H1 (cell line): ENCODE measurements around the gene KLHDC8A. TPM values are rescaled to one million over a fixed set of nuclear protein-coding genes. Genes with fewer than 3 reads are reported as not detected.

Source experiments
- CTCF ChIA-PET: fragments of 300-600 bp; sonication (Branson Sonifier 250); formaldehyde crosslinking; loops from one replicate; lab custom pipeline; 2021; ENCODE audit not compliant: partially characterized antibody; lab: Charles Lee
- POLR2A ChIA-PET: fragments of 300-600 bp; sonication (Branson Sonifier 250); formaldehyde crosslinking; loops from one replicate; lab custom pipeline; 2021; ENCODE audit warnings: inconsistent platforms; ENCODE audit not compliant: partially characterized antibody; lab: Charles Lee
- DNase-seq, 2 experiments: peaks; one replicate each; pipeline versions ENCODE4 v3.0.0 to v3.0.0-alpha.2; 2010 to 2022; ENCODE audit warnings: low spot score in 2 of 2, low read depth in 1 of 2, mixed read lengths in 1 of 2
- FAIRE-seq: peaks from 2 replicates; lab custom pipeline; 2011; peaks lifted over from hg19 to GRCh38; lab: Jason Lieb, UNC
- H2AFZ ChIP-seq: 2 replicates; pipeline ENCODE4 v1.8.1; 2012; ENCODE audit warnings: low read length, inconsistent platforms
- H2AK5ac ChIP-seq: 2 replicates; pipeline ENCODE4 v1.6.1; 2013; ENCODE audit warnings: low read depth, low read length
- H2BK120ac ChIP-seq: replicated peaks from 2 replicates; pipeline ENCODE3; 2013; ENCODE audit warnings: low read depth, low read length, inconsistent platforms
- H2BK12ac ChIP-seq: 2 replicates; pipeline ENCODE4 v1.6.1; 2013; ENCODE audit warnings: low read depth, low read length
- H2BK15ac ChIP-seq: 2 replicates; pipeline ENCODE4 v1.6.1; 2013; ENCODE audit warnings: low read length
- H2BK20ac ChIP-seq: 2 replicates; pipeline ENCODE4 v1.6.1; 2013; ENCODE audit warnings: low read length
- H2BK5ac ChIP-seq: 2 replicates; pipeline ENCODE4 v1.6.1; 2013; ENCODE audit warnings: low read depth, low read length
- H3K14ac ChIP-seq: 2 replicates; pipeline ENCODE4 v1.6.1; 2013; ENCODE audit warnings: inconsistent platforms; ENCODE audit not compliant: insufficient read length
- H3K18ac ChIP-seq: 2 replicates; pipeline ENCODE4 v1.6.1; 2013; ENCODE audit warnings: low read length; ENCODE audit errors: extremely low read depth
- H3K23ac ChIP-seq: 2 replicates; pipeline ENCODE4 v1.6.1; 2013; ENCODE audit warnings: inconsistent platforms; ENCODE audit not compliant: insufficient read length
- H3K23me2 ChIP-seq: 2 replicates; pipeline ENCODE4 v1.6.1; 2013; ENCODE audit warnings: low read depth, low read length
- H3K27ac ChIP-seq: 2 replicates; pipeline ENCODE4 v1.6.1; 2011; ENCODE audit warnings: low read depth, low read length, inconsistent platforms
- H3K27me3 ChIP-seq, 4 experiments: replicated peaks in 1 of 4; 1 replicate in 1 of 4; 2 replicates in 3 of 4; pipeline versions ENCODE4 v1.6.1 to v1.8.1; 2011 to 2013; ENCODE audit warnings: low read length in 3 of 4, mild to moderate bottlenecking in 3 of 4, inconsistent platforms in 2 of 4, mixed read lengths in 2 of 4, moderate library complexity in 1 of 4; ENCODE audit not compliant: control insufficient read depth in 3 of 4, insufficient read depth in 3 of 4; ENCODE audit errors: extremely low read depth in 1 of 4
- H3K36me3 ChIP-seq, 4 experiments: 2 replicates each; pipeline versions ENCODE4 v1.6.1 to v1.8.1; 2011 to 2013; ENCODE audit warnings: mild to moderate bottlenecking in 4 of 4, low read length in 3 of 4, moderate library complexity in 2 of 4, control low read depth in 1 of 4, inconsistent platforms in 1 of 4; ENCODE audit not compliant: insufficient read depth in 4 of 4, control insufficient read depth in 2 of 4
- H3K4ac ChIP-seq: replicated peaks from 2 replicates; pipeline ENCODE3; 2013; ENCODE audit warnings: low read length, low read depth, mixed read lengths, inconsistent platforms; ENCODE audit not compliant: insufficient read length
- H3K4me1 ChIP-seq, 4 experiments: replicated peaks in 1 of 4; 1 replicate in 1 of 4; 2 replicates in 3 of 4; pipeline versions ENCODE4 v1.6.1 to v1.8.1; 2011 to 2013; ENCODE audit warnings: low read length in 3 of 4, inconsistent platforms in 2 of 4, mixed read lengths in 1 of 4; ENCODE audit not compliant: insufficient read depth in 4 of 4, control insufficient read depth in 3 of 4
- H3K4me2 ChIP-seq, 2 experiments: 2 replicates each; pipeline versions ENCODE4 v1.6.1 to v1.8.1; 2011 to 2013; ENCODE audit warnings: low read depth in 2 of 2, low read length in 2 of 2, control low read depth in 1 of 2, inconsistent platforms in 1 of 2, mild to moderate bottlenecking in 1 of 2; ENCODE audit not compliant: insufficient read depth in 1 of 2
- H3K4me3 ChIP-seq, 4 experiments: fragments of 200-600, 300-600 bp in 1 of 4; sonication (generic), shearing (Covaris generic), sonication (Bioruptor Twin) in 1 of 4; 2 replicates each; pipeline versions ENCODE4 v1.5.1 to v1.8.1; 2011 to 2016; ENCODE audit warnings: low read length in 4 of 4, low read depth in 3 of 4, control low read depth in 2 of 4, inconsistent platforms in 2 of 4, mild to moderate bottlenecking in 2 of 4, mixed read lengths in 1 of 4, moderate library complexity in 1 of 4; ENCODE audit not compliant: insufficient read depth in 2 of 4; ENCODE audit errors: extremely low read depth in 1 of 4
- H3K56ac ChIP-seq: replicated peaks from 2 replicates; pipeline ENCODE3; 2013; ENCODE audit warnings: low read depth, mild to moderate bottlenecking, mixed read lengths, low read length, inconsistent platforms; ENCODE audit not compliant: insufficient read length
- H3K79me1 ChIP-seq: 2 replicates; pipeline ENCODE4 v1.6.1; 2013; ENCODE audit warnings: low read depth, low read length, control low read depth
- H3K79me2 ChIP-seq, 2 experiments: 2 replicates each; pipeline versions ENCODE4 v1.6.1 to v1.8.1; 2012 to 2013; ENCODE audit warnings: low read length in 2 of 2, mild to moderate bottlenecking in 2 of 2, inconsistent platforms in 1 of 2; ENCODE audit not compliant: insufficient read depth in 2 of 2, control insufficient read depth in 1 of 2
- H3K9ac ChIP-seq, 4 experiments: replicated peaks in 1 of 4; 1 replicate in 1 of 4; 2 replicates in 3 of 4; pipeline versions ENCODE4 v1.6.1 to v1.8.1; 2011 to 2013; ENCODE audit warnings: low read depth in 3 of 4, low read length in 3 of 4, control low read depth in 2 of 4, mild to moderate bottlenecking in 2 of 4, moderate library complexity in 2 of 4, inconsistent platforms in 1 of 4; ENCODE audit errors: extremely low read depth in 1 of 4
- H3K9me3 ChIP-seq, 2 experiments: 2 replicates each; pipeline versions ENCODE4 v1.6.1 to v1.8.1; 2012 to 2013; ENCODE audit warnings: mild to moderate bottlenecking in 2 of 2, moderate library complexity in 2 of 2, control low read depth in 1 of 2, inconsistent platforms in 1 of 2, low read depth in 1 of 2, low read length in 1 of 2, mixed read lengths in 1 of 2; ENCODE audit not compliant: insufficient read depth in 2 of 2
- H4K20me1 ChIP-seq, 2 experiments: replicated peaks in 1 of 2; 2 replicates each; pipeline versions ENCODE3 to v1.8.1; 2011 to 2013; ENCODE audit warnings: inconsistent platforms in 2 of 2, low read length in 2 of 2, mild to moderate bottlenecking in 1 of 2; ENCODE audit not compliant: insufficient read depth in 2 of 2, control insufficient read depth in 1 of 2
- H4K5ac ChIP-seq: 2 replicates; pipeline ENCODE4 v1.6.1; 2013; ENCODE audit warnings: low read length, low read depth, mixed read lengths, inconsistent platforms; ENCODE audit not compliant: insufficient read length
- H4K8ac ChIP-seq: 2 replicates; pipeline ENCODE4 v1.8.0; 2013; ENCODE audit warnings: mild to moderate bottlenecking, moderate library complexity, low read length, inconsistent platforms; ENCODE audit not compliant: insufficient read depth; ENCODE audit errors: extremely low read depth
- H4K91ac ChIP-seq: replicated peaks from 2 replicates; pipeline ENCODE3; 2013; ENCODE audit warnings: low read length, mixed read lengths, inconsistent platforms; ENCODE audit not compliant: insufficient read length
- CREB1 ChIP-seq: IDR thresholded peaks from 2 replicates; pipeline ENCODE4 v1.6.1; 2012; ENCODE audit warnings: inconsistent platforms
- EGR1 ChIP-seq: IDR thresholded peaks from 2 replicates; pipeline ENCODE4 v1.6.1; 2011; ENCODE audit warnings: low read depth, low read length, borderline replicate concordance
- RNF2 ChIP-seq: fragments of 200-900, 300-1000 bp; sonication (generic); IDR thresholded peaks from 2 replicates; pipeline ENCODE4 v1.7.1; 2016; ENCODE audit warnings: borderline replicate concordance, low read depth, mild to moderate bottlenecking, antibody characterized with exemption, low read length; ENCODE audit not compliant: poor library complexity, severe bottlenecking; ENCODE audit errors: missing control alignments
- SAP30 ChIP-seq: fragments of 300-600 bp; sonication (generic); IDR thresholded peaks from 2 replicates; pipeline ENCODE4 v1.7.1; 2012; ENCODE audit warnings: low read length, moderate library complexity, mild to moderate bottlenecking, inconsistent platforms; ENCODE audit not compliant: insufficient read depth, insufficient replicate concordance
- SIX5 ChIP-seq: IDR thresholded peaks from 2 replicates; pipeline ENCODE4 v1.6.1; 2011; ENCODE audit warnings: mild to moderate bottlenecking, low read depth, low read length
- TBP ChIP-seq: IDR thresholded peaks from 2 replicates; pipeline ENCODE4 v1.6.1; 2011; ENCODE audit warnings: low read depth, low read length, improper control_type of control experiment
- WGBS, 2 experiments: shearing (Covaris generic) in 1 of 2; methylation state at CpG; one replicate each; pipeline versions ENCODE4 v1.1.6 to v1.1.7; 2013 to 2015; ENCODE audit warnings: low lambda C conversion rate in 2 of 2, mixed read lengths in 2 of 2, inconsistent platforms in 1 of 2, low coverage in 1 of 2, missing lambda C conversion rate in 1 of 2; ENCODE audit not compliant: insufficient replicate concordance in 2 of 2, insufficient coverage in 1 of 2, insufficient read length in 1 of 2; ENCODE audit errors: extremely low coverage in 1 of 2, missing lambda C conversion rate in 1 of 2; 5-methylcytosine and 5-hydroxymethylcytosine counted together
- polyA plus RNA-seq, 7 experiments: library from polyadenylated mRNA; depleted of rRNA in 3 of 7; stranded (reverse) in 5 of 7; unstranded in 2 of 7; fragments of >200 nt in 5 of 7; fragments of 200-250 nt in 2 of 7; gene quantifications; 1 replicate in 5 of 7; 2 replicates in 1 of 7; 4 replicates in 1 of 7; pipeline versions ENCODE4 v1.2.1 to v1.2.3, GENCODE V29; 2011 to 2013; ENCODE audit warnings: missing spikeins in 2 of 7, mixed read lengths in 2 of 7
- total RNA-seq: library from RNA; stranded (reverse); fragmentation: NEBNext Ultra II Directional; extraction: Animal tissue kit (Norgen Biotek cat#: 25700); gene quantifications from 2 replicates; pipeline ENCODE4 v1.2.1, GENCODE V29; 2021
- TF ChIP-seq, protein P1 (sequence below): IDR thresholded peaks from 2 replicates; pipeline ENCODE4 v1.6.1; 2012; ENCODE audit warnings: low read length, inconsistent platforms

KLHDC8A gene
- total and polyA plus RNA-seq, 2 of the 8 experiments (the other 6 are each of a cell fraction or from before 2014, with no cell fraction given) = 1.9 to 3.4 TPM

DNA sequence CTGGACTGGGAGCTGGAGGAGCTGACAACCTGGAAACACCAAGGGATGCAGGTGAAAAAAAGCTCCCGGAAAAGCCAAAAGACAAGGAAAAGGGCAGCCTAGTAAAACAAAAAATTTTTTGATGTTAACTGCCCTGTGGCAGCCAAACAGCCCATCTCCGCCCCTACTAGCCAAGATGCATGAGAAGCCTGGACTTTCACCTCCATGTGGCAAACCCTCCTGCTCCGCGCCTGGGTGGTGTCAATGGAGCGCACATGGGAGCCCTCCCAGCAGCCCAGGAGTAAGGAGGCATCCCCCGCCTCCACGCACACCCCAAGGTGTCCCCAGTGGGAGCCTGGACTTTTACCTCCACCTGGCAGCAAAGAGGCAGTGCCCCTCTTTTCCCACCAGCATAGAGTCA, 34.7 kb upstream of the KLHDC8A start:
- no peak overlapping the region for H2AFZ ChIP-seq
- no peak overlapping the region for H2AK5ac ChIP-seq
- no peak overlapping the region for H3K27ac ChIP-seq
- no peak overlapping the region for H2BK20ac ChIP-seq
- no peaks in the 10 kb centered on the region for H3K4me1 ChIP-seq
- no peak overlapping the region for H2BK5ac ChIP-seq
- H3K4ac ChIP-seq = no peak overlapping the region
- H3K9ac ChIP-seq = no peak overlapping the region
- no peak overlapping the region for H4K5ac ChIP-seq
- H4K20me1 ChIP-seq = no peaks in the 10 kb centered on the region
- H4K91ac ChIP-seq = no peak overlapping the region
- 83% methylated on average over 6 of the region's 7 CpGs; no CpG with 5 or more reads in 1 of the 2 experiments for WGBS, 2 experiments
- TF ChIP-seq SIX5 (no peak), CREB1 (no peak), SAP30 (no peak), RNF2 (no peak), EGR1 (no peak), TBP (no peak)
- TF ChIP-seq, protein P1, sequence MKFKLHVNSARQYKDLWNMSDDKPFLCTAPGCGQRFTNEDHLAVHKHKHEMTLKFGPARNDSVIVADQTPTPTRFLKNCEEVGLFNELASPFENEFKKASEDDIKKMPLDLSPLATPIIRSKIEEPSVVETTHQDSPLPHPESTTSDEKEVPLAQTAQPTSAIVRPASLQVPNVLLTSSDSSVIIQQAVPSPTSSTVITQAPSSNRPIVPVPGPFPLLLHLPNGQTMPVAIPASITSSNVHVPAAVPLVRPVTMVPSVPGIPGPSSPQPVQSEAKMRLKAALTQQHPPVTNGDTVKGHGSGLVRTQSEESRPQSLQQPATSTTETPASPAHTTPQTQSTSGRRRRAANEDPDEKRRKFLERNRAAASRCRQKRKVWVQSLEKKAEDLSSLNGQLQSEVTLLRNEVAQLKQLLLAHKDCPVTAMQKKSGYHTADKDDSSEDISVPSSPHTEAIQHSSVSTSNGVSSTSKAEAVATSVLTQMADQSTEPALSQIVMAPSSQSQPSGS = no peak
- H3K14ac ChIP-seq = no peak overlapping the region
- FAIRE-seq = no peak
- H4K8ac ChIP-seq = peak overlapping the region; percentile 79; the same call in 1 of the 2 replicates
- H3K27me3 ChIP-seq = no peaks in the 10 kb centered on the region
- H3K23me2 ChIP-seq = no peaks in the 10 kb centered on the region
- H2BK12ac ChIP-seq = no peak overlapping the region
- H3K18ac ChIP-seq = no peak overlapping the region
- H2BK15ac ChIP-seq = no peak overlapping the region
- H3K4me3 ChIP-seq = no peak overlapping the region
- ChIA-PET CTCF (interaction anchor here (1.2 to 10.6 kb wide), 4 partner anchors 39 to 132 kb away, joined by 4 to 69 read pairs (median 12); no protein-coding TSS in a partner anchor), POLR2A (no interaction called here)
- no peaks in the 10 kb centered on the region for H3K36me3 ChIP-seq
- no peak overlapping the region for H3K4me2 ChIP-seq
- no peak overlapping the region for H2BK120ac ChIP-seq
- H3K56ac ChIP-seq = no peak overlapping the region
- no peaks in the 10 kb centered on the region for H3K79me2 ChIP-seq
- no peak overlapping the region for H3K23ac ChIP-seq
- no peaks in the 10 kb centered on the region for H3K9me3 ChIP-seq
- DNase-seq = no peak
- H3K79me1 ChIP-seq = no peaks in the 10 kb centered on the region
